Coronary artery (tissue), 2 donors: ENCODE data around the gene NPR2.

Source experiments
- DNase-seq: peaks from one replicate; pipeline ENCODE4 v3.0.0-alpha.2; 2017; ENCODE audit warnings: low spot score
- H3K27ac ChIP-seq, 2 donors: fragments of 200-600 bp; sonication (generic); one replicate each; pipeline ENCODE4 v1.5.1; 2016 to 2019
- H3K4me3 ChIP-seq: fragments of 200-600 bp; sonication (generic); 2 replicates; pipeline ENCODE4 v1.5.1; 2016; ENCODE audit warnings: mild to moderate bottlenecking, moderate library complexity
- CTCF ChIP-seq: fragments of 200-600 bp; sonication (generic); IDR thresholded peaks from one replicate; pipeline ENCODE4 v1.5.1; 2019; ENCODE audit warnings: antibody characterized with exemption

Gene NPR2

GRCh38 chr9:35771534-35771933, 19.9 kb upstream of the NPR2 start:
- no peak for DNase-seq
- TF ChIP-seq CTCF = no peak
- peak overlapping the region; percentile 39 to 41 for H3K27ac ChIP-seq
- H3K4me3 ChIP-seq = no peak overlapping the region

GRCh38 chr9:35771943-35772342, 19.4 kb upstream of the NPR2 start:
- Histone ChIP-seq H3K4me3 (no peak overlapping the region), H3K27ac (no peak overlapping the region)
- TF ChIP-seq CTCF = no peak
- no peak for DNase-seq

- no peak overlapping the region for H3K4me3 ChIP-seq
- no peak overlapping the region for H3K27ac ChIP-seq
- DNase-seq = no peak
- TF ChIP-seq CTCF = no peak
Measured at GRCh38 chr9:35774907-35775635, 16.3 kb upstream of the NPR2 start.

- DNase-seq = no peak
- Histone ChIP-seq H3K4me3 (no peak overlapping the region), H3K27ac (no peak overlapping the region)
- TF ChIP-seq CTCF = no peak
Measured at GRCh38 chr9:35776018-35776417, 15.4 kb upstream of the NPR2 start.

- Histone ChIP-seq H3K27ac (no peak overlapping the region), H3K4me3 (no peak overlapping the region)
- TF ChIP-seq CTCF = no peak
- DNase-seq = no peak
Measured at GRCh38 chr9:35778496-35778895, 12.9 kb upstream of the NPR2 start.

- Histone ChIP-seq H3K4me3 (no peak overlapping the region), H3K27ac (no peak overlapping the region)
- no peak for TF ChIP-seq CTCF
- DNase-seq = no peak
Measured at GRCh38 chr9:35781066-35781465, 10.3 kb upstream of the NPR2 start.

DNA sequence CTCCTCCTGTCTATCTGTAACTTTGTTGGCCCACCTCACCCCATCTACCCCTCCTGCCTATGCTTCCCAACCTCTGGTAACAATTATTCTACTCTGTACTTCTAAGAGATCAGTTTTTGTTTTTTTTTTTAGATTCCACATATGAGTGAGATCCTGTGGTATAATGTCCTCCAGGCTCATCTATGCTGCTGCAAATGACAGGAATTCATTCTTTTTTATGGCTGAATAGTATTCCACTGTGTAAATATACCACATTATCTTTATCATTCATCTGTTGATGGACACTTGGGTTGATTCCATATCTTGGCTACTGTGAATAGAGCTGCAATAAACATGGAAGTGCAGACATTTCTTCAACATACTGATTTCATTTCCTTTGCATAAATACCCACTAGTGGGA, 8.0 kb upstream of the NPR2 start:
- TF ChIP-seq CTCF = no peak
- no peak overlapping the region for H3K27ac ChIP-seq
- no peak overlapping the region for H3K4me3 ChIP-seq
- DNase-seq = no peak
